NCI-H524 treated with DMSO at 0.1 percent for 48 hours (cell line): ENCODE measurements around the gene OR4A15.

Experiments used
- DNase-seq: peaks from one replicate; lab custom pipeline; 2025; lab: John Stamatoyannopoulos, UW

OR4A15 gene

DNA sequence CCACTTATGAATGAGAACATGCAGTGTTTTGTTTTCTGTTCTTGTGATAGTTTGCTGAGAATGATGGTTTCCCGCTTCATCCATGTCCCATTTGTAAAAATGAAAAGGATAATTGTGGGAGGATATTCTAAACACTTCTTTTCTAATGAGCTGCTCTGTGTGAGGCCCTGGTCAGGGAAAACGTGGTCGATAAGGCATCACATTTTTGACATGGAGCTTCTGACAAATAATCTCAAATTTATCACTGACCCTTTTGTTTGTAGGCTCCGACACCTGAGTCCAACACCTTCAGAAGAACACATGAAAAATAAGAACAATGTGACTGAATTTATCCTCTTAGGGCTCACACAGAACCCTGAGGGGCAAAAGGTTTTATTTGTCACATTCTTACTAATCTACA is at the start of gene OR4A15:
OR4A15 (plus strand) TSS at position 301 of the 400 bp plus-strand sequence; CDS start at position 301, 0 bp downstream.
- DNase-seq = no peak

DNA sequence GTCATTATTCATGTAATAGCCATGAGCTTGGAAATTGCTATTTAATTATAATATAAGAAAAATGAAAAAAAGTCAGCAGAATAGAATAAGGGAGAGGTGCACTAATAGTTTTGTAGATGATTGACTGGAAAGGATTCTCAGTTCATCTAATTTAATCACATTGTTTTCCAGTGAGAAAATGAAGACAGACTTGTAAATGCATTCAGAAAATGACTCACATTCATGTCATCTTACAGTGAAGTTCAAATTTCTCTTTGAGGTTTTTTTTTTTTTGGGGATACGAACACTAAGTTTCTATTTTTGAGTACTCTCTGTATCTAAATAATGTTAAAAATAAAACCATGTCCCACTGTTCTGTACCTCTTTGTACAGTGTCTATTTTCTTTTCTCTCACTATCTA is 43.3 kb upstream of the OR4A15 start:
- DNase-seq = no peak

GRCh38 chr11:55342901-55343300 is 24.9 kb upstream of the OR4A15 start, which contains the start of gene OR4A16:
OR4A16 (plus strand) TSS chr11:55343201; CDS start chr11:55343201, 0 bp downstream.
- no peak for DNase-seq

- DNase-seq = no peak
These were observed 22.5 kb upstream of the OR4A15 start for GRCh38 chr11:55345306-55345705.

DNA sequence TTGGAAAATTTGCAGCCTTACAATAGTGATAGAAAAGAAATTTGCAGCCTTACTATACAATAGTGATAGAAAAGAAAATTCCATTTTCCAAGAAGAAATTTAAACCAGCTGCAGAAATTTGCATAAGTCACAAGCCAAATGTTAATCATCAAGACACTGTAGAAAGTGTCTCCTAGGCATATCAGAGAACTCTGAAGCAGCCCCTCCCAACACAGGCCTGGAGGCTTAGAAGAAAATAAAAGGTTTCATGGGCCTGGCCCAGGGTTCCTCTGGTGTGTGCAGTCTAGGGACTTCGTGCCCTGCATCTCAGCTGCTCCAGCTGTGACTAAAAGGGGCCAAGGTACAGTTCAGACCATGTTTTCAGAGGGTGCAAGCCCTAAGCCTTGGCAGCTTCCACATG is 18.7 kb upstream of the OR4A15 start:
- no peak for DNase-seq

GRCh38 chr11:55357560-55358184 is 10.1 kb upstream of the OR4A15 start:
- DNase-seq = no peak

- no peak for DNase-seq
These were observed 33.2 kb downstream of the OR4A15 start for GRCh38 chr11:55401011-55401410.
